GM23248 (cell line): ENCODE results near the gene SLC12A1.

Source experiments
- EZH2 ChIP-seq: fragments of 200-600 bp; sonication (generic); IDR thresholded peaks from 2 replicates; pipeline ENCODE4 v1.6.1; 2018; ENCODE audit warnings: antibody characterized with exemption, mild to moderate bottlenecking; ENCODE audit not compliant: insufficient read depth, poor library complexity, severe bottlenecking
- EZH2phosphoT487 ChIP-seq: fragments of 200-600 bp; sonication (generic); IDR thresholded peaks from 2 replicates; pipeline ENCODE4 v1.6.1; 2018; ENCODE audit warnings: antibody characterized with exemption, moderate library complexity, mild to moderate bottlenecking, low read depth; ENCODE audit not compliant: insufficient read depth

- TF ChIP-seq EZH2 (no peak), EZH2phosphoT487 (no peak)
Observed at GRCh38 chr15:48331796-48332641, 125.9 kb downstream of the SLC12A1 start.
